ENCODE measurements around the gene IL17RC. TPM values are rescaled to one million over a fixed set of nuclear protein-coding genes. Genes with fewer than 3 reads are reported as not detected.
"Not testable (repeated sequence)": the region's sequence is repeated elsewhere in the genome, so short reads cannot be mapped to it uniquely, and the experiment has no call there.

IL17RC gene
- total RNA-seq: under 1 TPM; 0.21 to 0.44 TPM

DNA sequence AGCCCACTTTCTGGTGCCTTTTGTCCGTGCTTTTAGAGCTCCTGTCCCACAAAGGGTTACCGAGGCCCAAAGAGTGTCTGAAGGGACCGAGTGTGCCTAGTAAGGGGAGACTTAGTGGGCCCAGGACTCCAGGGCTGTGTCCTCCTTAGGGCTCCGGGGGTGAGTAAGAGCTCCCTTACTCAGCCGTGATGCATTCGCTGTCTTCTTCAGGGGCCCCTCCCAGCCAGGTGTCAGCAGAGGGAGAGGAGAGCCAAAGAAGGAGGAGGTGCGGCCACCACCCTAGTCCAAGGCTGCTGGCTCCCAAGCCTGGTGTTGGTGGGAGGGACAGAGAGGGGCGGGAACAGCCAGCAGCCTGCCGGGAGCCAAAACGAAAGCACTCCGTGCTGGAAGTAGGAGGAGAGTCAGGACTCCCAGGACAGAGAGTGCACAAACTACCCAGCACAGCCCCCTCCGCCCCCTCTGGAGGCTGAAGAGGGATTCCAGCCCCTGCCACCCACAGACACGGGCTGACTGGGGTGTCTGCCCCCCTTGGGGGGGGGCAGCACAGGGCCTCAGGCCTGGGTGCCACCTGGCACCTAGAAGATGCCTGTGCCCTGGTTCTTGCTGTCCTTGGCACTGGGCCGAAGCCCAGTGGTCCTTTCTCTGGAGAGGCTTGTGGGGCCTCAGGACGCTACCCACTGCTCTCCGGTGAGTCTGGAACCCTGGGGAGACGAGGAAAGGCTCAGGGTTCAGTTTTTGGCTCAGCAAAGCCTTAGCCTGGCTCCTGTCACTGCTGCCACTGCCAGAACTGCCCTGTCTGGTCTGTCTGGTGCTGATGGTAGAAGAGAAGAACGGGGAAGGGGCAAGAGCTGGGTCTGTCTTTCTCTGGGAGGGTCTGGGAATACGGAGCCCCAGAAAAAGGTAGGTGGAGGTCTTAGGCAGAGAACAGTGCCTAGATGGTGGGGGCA is at the start of gene IL17RC:
IL17RC (plus strand) TSS at position 365 of the 947 bp plus-strand sequence; CDS start at position 583, 218 bp downstream.
- peak; percentile 67 for DNase-seq

GRCh38 chr3:9867106-9867505 is 49.8 kb upstream of the IL17RC start:
- CTCF ChIA-PET: no interaction called here

More for the DNA sequence above, at the start of gene IL17RC:
- CTCF ChIA-PET: interaction anchor here (1.0 to 3.0 kb wide), 3 partner anchors 9 to 15 kb away, joined by 3 to 19 read pairs (median 3); partner anchors contain the start of gene IL17RE
- H3K27ac Mint-ChIP-seq: no peak within 1 kb of the TSS
- H3K4me1 Mint-ChIP-seq (ENCODE audit: low read depth): peaks cover 13% of the 10 kb centered on the region
- no peaks in the 10 kb centered on the region for H3K9me3 Mint-ChIP-seq
- peaks cover 2% of the 10 kb centered on the region for H3K27me3 Mint-ChIP-seq (ENCODE audit: low read depth)
- H3K36me3 Mint-ChIP-seq (ENCODE audit: low read depth): no peaks in the 10 kb centered on the region
- intact Hi-C loops (cut with micrococcal nuclease): no loop called here
- H3K4me3 Mint-ChIP-seq: peak within 1 kb of the TSS; percentile 71

GRCh38 chr3:9869955-9870354 is 46.9 kb upstream of the IL17RC start:
- Mint-ChIP-seq H3K4me1 (ENCODE audit: low read depth) (no peaks in the 10 kb centered on the region), H3K36me3 (ENCODE audit: low read depth) (no peaks in the 10 kb centered on the region), H3K27me3 (ENCODE audit: low read depth) (no peaks in the 10 kb centered on the region), H3K9me3 (no peaks in the 10 kb centered on the region), H3K27ac (no peak overlapping the region), H3K4me3 (no peak overlapping the region)
- DNase-seq: no peak
- CTCF ChIA-PET: no interaction called here
- intact Hi-C loops (cut with micrococcal nuclease): no loop called here

More at GRCh38 chr3:9867106-9867505, 49.8 kb upstream of the IL17RC start:
- intact Hi-C loops (cut with micrococcal nuclease): no loop called here
- Mint-ChIP-seq H3K4me1 (ENCODE audit: low read depth) (peaks cover 2% of the 10 kb centered on the region), H3K9me3 (no peaks in the 10 kb centered on the region), H3K27me3 (ENCODE audit: low read depth) (peaks cover 6% of the 10 kb centered on the region), H3K27ac (no peak overlapping the region), H3K4me3 (no peak overlapping the region), H3K36me3 (ENCODE audit: low read depth) (no peaks in the 10 kb centered on the region)
- no peak for DNase-seq

GRCh38 chr3:9870978-9871377 is 45.9 kb upstream of the IL17RC start:
- H3K27me3 Mint-ChIP-seq (ENCODE audit: low read depth): no peaks in the 10 kb centered on the region
- intact Hi-C loops (cut with micrococcal nuclease): no loop called here
- H3K9me3 Mint-ChIP-seq: no peaks in the 10 kb centered on the region
- no peaks in the 10 kb centered on the region for H3K36me3 Mint-ChIP-seq (ENCODE audit: low read depth)
- DNase-seq: no peak
- no peaks in the 10 kb centered on the region for H3K4me1 Mint-ChIP-seq (ENCODE audit: low read depth)
- H3K4me3 Mint-ChIP-seq: no peak overlapping the region
- H3K27ac Mint-ChIP-seq: no peak overlapping the region
- CTCF ChIA-PET: interaction anchor here (0.6 kb wide), 1 partner anchor 35 kb away, joined by 3 read pairs; no protein-coding TSS in a partner anchor

DNA sequence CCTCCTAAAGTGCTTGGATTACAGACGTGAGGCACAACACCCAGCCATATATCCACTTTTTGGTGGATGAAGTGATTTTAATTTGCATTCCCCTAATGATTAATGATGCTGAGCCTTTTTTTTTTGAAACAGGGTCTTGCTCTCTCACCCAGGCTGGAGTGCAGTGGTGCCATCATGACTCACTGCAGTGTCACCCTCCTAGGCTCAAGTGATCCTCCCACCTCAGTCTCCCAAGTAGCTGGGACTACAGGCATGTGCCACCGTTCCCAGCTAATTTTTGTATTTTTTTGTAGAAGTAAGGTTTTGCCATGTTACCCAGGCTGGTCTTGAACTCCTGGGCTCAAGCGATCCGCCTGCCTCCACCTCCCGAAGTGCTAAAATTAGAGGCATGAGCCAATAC is 44.8 kb upstream of the IL17RC start:
- H3K4me1 Mint-ChIP-seq (ENCODE audit: low read depth); H3K9me3 Mint-ChIP-seq; intact Hi-C loops (cut with micrococcal nuclease); H3K4me3 Mint-ChIP-seq; H3K27ac Mint-ChIP-seq; H3K27me3 Mint-ChIP-seq (ENCODE audit: low read depth); H3K36me3 Mint-ChIP-seq (ENCODE audit: low read depth); DNase-seq: not testable (repeated sequence)
- CTCF ChIA-PET: interaction anchor here (1.0 kb wide), 1 partner anchor 23 kb away, joined by 3 read pairs; no protein-coding TSS in a partner anchor

DNA sequence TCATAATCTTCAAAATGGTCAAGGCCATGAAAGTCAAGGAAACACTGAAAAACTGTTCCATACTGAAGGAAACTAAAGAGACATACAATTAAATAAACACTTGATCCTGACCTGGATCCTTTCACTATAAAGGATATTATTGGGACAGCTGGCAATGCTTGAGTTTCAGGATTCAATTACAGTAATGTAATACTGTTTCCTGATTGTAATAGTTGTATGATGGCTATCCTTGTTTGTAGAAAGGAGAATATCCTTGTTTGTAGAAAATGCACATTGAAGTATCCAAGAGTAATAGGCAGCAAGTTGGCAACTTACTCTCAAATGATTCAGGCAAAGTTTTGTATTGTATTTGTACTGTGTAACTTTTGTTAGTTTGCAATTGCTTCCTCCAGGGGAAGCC is 41.5 kb upstream of the IL17RC start:
- CTCF ChIA-PET: interaction anchor here (1.0 kb wide), 1 partner anchor 11 kb away, joined by 3 read pairs; no protein-coding TSS in a partner anchor

GRCh38 chr3:9876255-9876654 is 40.6 kb upstream of the IL17RC start:
- H3K27ac Mint-ChIP-seq; H3K36me3 Mint-ChIP-seq (ENCODE audit: low read depth); H3K4me1 Mint-ChIP-seq (ENCODE audit: low read depth); intact Hi-C loops (cut with micrococcal nuclease); H3K9me3 Mint-ChIP-seq; H3K27me3 Mint-ChIP-seq (ENCODE audit: low read depth); H3K4me3 Mint-ChIP-seq; DNase-seq: not testable (repeated sequence)
- CTCF ChIA-PET: interaction anchor here (1.0 to 1.2 kb wide), 3 partner anchors 56 to 158 kb away, joined by 3 to 4 read pairs (median 3); no protein-coding TSS in a partner anchor

More for the DNA sequence above, 41.5 kb upstream of the IL17RC start:
- H3K9me3 Mint-ChIP-seq: no peaks in the 10 kb centered on the region
- intact Hi-C loops (cut with micrococcal nuclease): no loop called here
- no peak overlapping the region for H3K27ac Mint-ChIP-seq
- no peaks in the 10 kb centered on the region for H3K36me3 Mint-ChIP-seq (ENCODE audit: low read depth)
- DNase-seq: no peak
- H3K27me3 Mint-ChIP-seq (ENCODE audit: low read depth): no peaks in the 10 kb centered on the region
- no peak overlapping the region for H3K4me3 Mint-ChIP-seq
- H3K4me1 Mint-ChIP-seq (ENCODE audit: low read depth): no peaks in the 10 kb centered on the region

DNA sequence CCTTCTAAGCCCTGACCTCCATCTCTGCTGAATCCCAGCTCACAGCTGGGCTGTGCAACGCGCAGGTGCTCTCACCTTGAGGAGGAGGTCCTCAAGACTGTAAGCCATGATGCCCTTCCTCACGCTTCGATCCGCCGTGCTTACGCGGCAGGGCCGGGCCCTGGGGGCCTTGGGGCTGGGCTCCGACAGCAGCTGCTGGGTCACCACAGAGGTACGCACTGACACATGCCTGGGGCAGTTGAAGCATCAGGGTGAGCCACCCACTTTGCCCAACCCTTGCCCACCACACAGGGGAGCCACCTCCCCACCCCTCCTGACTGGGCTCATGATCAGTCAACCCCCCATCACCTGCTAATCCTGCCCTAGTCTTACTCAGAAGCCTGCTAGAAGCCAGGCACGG is 39.9 kb upstream of the IL17RC start:
- DNase-seq: peak; percentile 18
- no peaks in the 10 kb centered on the region for H3K4me1 Mint-ChIP-seq (ENCODE audit: low read depth)
- no peaks in the 10 kb centered on the region for H3K36me3 Mint-ChIP-seq (ENCODE audit: low read depth)
- intact Hi-C loops (cut with micrococcal nuclease): no loop called here
- H3K27me3 Mint-ChIP-seq (ENCODE audit: low read depth): no peaks in the 10 kb centered on the region
- no peak overlapping the region for H3K27ac Mint-ChIP-seq
- CTCF ChIA-PET: interaction anchor here (1.0 to 1.2 kb wide), 3 partner anchors 55 to 158 kb away, joined by 3 to 4 read pairs (median 3); no protein-coding TSS in a partner anchor
- no peaks in the 10 kb centered on the region for H3K9me3 Mint-ChIP-seq
- H3K4me3 Mint-ChIP-seq: no peak overlapping the region

- intact Hi-C loops (cut with micrococcal nuclease): no loop called here
- Mint-ChIP-seq H3K27me3 (ENCODE audit: low read depth) (no peaks in the 10 kb centered on the region), H3K9me3 (no peaks in the 10 kb centered on the region), H3K4me3 (no peak overlapping the region), H3K4me1 (ENCODE audit: low read depth) (no peaks in the 10 kb centered on the region), H3K36me3 (ENCODE audit: low read depth) (no peaks in the 10 kb centered on the region), H3K27ac (no peak overlapping the region)
- CTCF ChIA-PET: interaction anchor here (0.8 to 1.6 kb wide), 2 partner anchors 52 to 151 kb away, joined by 3 to 4 read pairs; no protein-coding TSS in a partner anchor
- no peak for DNase-seq
Observed at GRCh38 chr3:9878700-9879099, 38.2 kb upstream of the IL17RC start.

- Mint-ChIP-seq H3K36me3 (ENCODE audit: low read depth) (no peaks in the 10 kb centered on the region), H3K9me3 (no peaks in the 10 kb centered on the region), H3K27ac (no peak within 1 kb of the TSS), H3K27me3 (ENCODE audit: low read depth) (no peaks in the 10 kb centered on the region), H3K4me1 (ENCODE audit: low read depth) (no peaks in the 10 kb centered on the region), H3K4me3 (no peak within 1 kb of the TSS)
- no peak for DNase-seq
- intact Hi-C loops (cut with micrococcal nuclease): no loop called here
- CTCF ChIA-PET: interaction anchor here (0.5 to 1.6 kb wide), 2 partner anchors 16 to 53 kb away, joined by 4 to 7 read pairs; no protein-coding TSS in a partner anchor
Observed at GRCh38 chr3:9879830-9880549, 36.9 kb upstream of the IL17RC start, which contains the start of gene CIDEC. Gene CIDEC (minus strand): TSS chr3:9880253. CDS start chr3:9878486, 1,767 bp downstream.

DNA sequence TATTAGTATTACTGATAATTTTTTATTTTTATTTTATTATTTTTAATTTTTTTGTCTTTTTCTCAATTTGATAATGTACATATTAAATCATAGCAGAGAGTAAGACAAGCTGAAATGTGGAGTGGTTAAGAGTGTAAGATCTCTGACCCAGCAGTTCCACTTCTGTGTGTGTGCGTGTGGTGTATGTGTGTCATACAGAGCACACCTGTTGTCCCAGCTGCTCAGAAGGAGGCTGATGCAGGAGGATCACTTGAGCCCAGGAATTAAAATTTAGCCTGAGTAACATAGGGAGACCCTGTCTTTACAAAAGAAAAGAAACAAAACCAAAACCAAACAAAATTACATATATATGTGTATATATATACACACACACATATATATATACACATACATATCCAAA is 35.5 kb upstream of the IL17RC start:
- no peaks in the 10 kb centered on the region for H3K27me3 Mint-ChIP-seq (ENCODE audit: low read depth)
- no peaks in the 10 kb centered on the region for H3K4me1 Mint-ChIP-seq (ENCODE audit: low read depth)
- H3K36me3 Mint-ChIP-seq (ENCODE audit: low read depth): no peaks in the 10 kb centered on the region
- H3K27ac Mint-ChIP-seq: no peak overlapping the region
- CTCF ChIA-PET: no interaction called here
- no peak for DNase-seq
- H3K4me3 Mint-ChIP-seq: no peak overlapping the region
- intact Hi-C loops (cut with micrococcal nuclease): no loop called here
- H3K9me3 Mint-ChIP-seq: no peaks in the 10 kb centered on the region
